Caco-2 (cell line): ENCODE data around the gene BHMT2. TPM values are rescaled to one million over a fixed set of nuclear protein-coding genes. Genes with fewer than 3 reads are reported as not detected.

Experiments
- BruUV-seq: library from RNA; stranded (reverse); fragments of 400-500 nt; replicated peaks from 2 replicates; lab custom pipeline; 2021; lab: Mats Ljungman, UMichigan
- CTCF ChIA-PET: fragments of 300-600 bp; sonication (Branson Sonifier 250); formaldehyde crosslinking; loops from one replicate; lab custom pipeline; 2022; ENCODE audit warnings: antibody characterized with exemption; lab: Charles Lee
- POLR2A ChIA-PET: fragments of 300-600 bp; sonication (Branson Sonifier 250); formaldehyde crosslinking; loops from one replicate; lab custom pipeline; 2022; ENCODE audit warnings: antibody characterized with exemption; lab: Charles Lee
- DNase-seq, 2 experiments: peaks; one replicate each; pipeline versions ENCODE4 v3.0.0 to v3.0.0-alpha.2; 2020 to 2022
- H3K27me3 ChIP-seq: replicated peaks from 2 replicates; pipeline ENCODE4 v1.6.0; 2011; ENCODE audit warnings: low read length; ENCODE audit not compliant: control insufficient read depth, insufficient read depth
- H3K36me3 ChIP-seq: 2 replicates; pipeline ENCODE4 v1.5.1; 2011; ENCODE audit warnings: low read length; ENCODE audit not compliant: control insufficient read depth, insufficient read depth
- H3K4me1 ChIP-seq: fragments of 250-450 bp; sonication (Bioruptor Pico); 2 replicates; pipeline ENCODE4 v1.5.1; 2020; ENCODE audit warnings: mild to moderate bottlenecking
- H3K4me3 ChIP-seq: 2 replicates; pipeline ENCODE4 v1.5.1; 2011; ENCODE audit warnings: low read depth, mild to moderate bottlenecking, control low read depth, low read length
- H3K9me3 ChIP-seq: fragments of 250-450 bp; sonication (Bioruptor Pico); 2 replicates; pipeline ENCODE4 v1.5.1; 2020; ENCODE audit warnings: mild to moderate bottlenecking, moderate library complexity
- H3K27ac Mint-ChIP-seq: one replicate; pipeline ENCODE4 v1.8.0; 2022; ENCODE audit warnings: mixed read lengths; ENCODE audit not compliant: unreplicated experiment
- H3K27me3 Mint-ChIP-seq: one replicate; pipeline ENCODE4 v1.8.0; 2022; ENCODE audit warnings: mixed read lengths; ENCODE audit not compliant: insufficient read depth, unreplicated experiment
- H3K36me3 Mint-ChIP-seq: one replicate; pipeline ENCODE4 v1.8.0; 2022; ENCODE audit warnings: mild to moderate bottlenecking, mixed read lengths; ENCODE audit not compliant: insufficient read depth, unreplicated experiment
- H3K4me1 Mint-ChIP-seq: one replicate; pipeline ENCODE4 v1.8.0; 2022; ENCODE audit warnings: low read depth, mixed read lengths; ENCODE audit not compliant: unreplicated experiment
- H3K4me3 Mint-ChIP-seq: one replicate; pipeline ENCODE4 v1.8.0; 2022; ENCODE audit warnings: mild to moderate bottlenecking, moderate library complexity, mixed read lengths; ENCODE audit not compliant: unreplicated experiment
- H3K9me3 Mint-ChIP-seq: one replicate; pipeline ENCODE4 v1.8.0; 2022; ENCODE audit warnings: mixed read lengths; ENCODE audit not compliant: unreplicated experiment
- CTCF ChIP-seq, 2 experiments: fragments of 200-600 bp in 1 of 2; IDR thresholded peaks; 1 replicate in 1 of 2; 2 replicates in 1 of 2; pipeline versions ENCODE4 v1.5.1 to v1.8.0; 2011 to 2022; ENCODE audit warnings: antibody characterized with exemption in 1 of 2, control low read depth in 1 of 2, inconsistent platforms in 1 of 2, low read depth in 1 of 2, low read length in 1 of 2, mild to moderate bottlenecking in 1 of 2, moderate library complexity in 1 of 2; ENCODE audit not compliant: insufficient read depth in 1 of 2, severe bottlenecking in 1 of 2, unreplicated experiment in 1 of 2
- intact Hi-C: fragments of 100-400 bp; cut with micrococcal nuclease; formaldehyde crosslinking; loops from one replicate; pipeline ENCODE4 v1.10.0; 2022; ENCODE audit not compliant: unreplicated experiment
- total RNA-seq: library from RNA; stranded (reverse); gene quantifications from 2 replicates; pipeline ENCODE4 v1.2.3, GENCODE V29; 2022

BHMT2 gene
- total RNA-seq, 1 experiment from 2014 or later, result not detected

GRCh38 chr5:79025054-79025472 is 44.5 kb upstream of the BHMT2 start:
- Mint-ChIP-seq H3K4me3 (peak overlapping the region; percentile 34), H3K36me3 (no peaks in the 10 kb centered on the region), H3K9me3 (no peaks in the 10 kb centered on the region), H3K4me1 (peaks cover 10% of the 10 kb centered on the region), H3K27me3 (no peaks in the 10 kb centered on the region), H3K27ac (no peak overlapping the region)
- BruUV-seq, result no TSS peak
- no peaks in the 10 kb centered on the region for H3K27me3 ChIP-seq
- intact Hi-C loops, result loop anchor here (1.0 to 10.0 kb wide), 4 partner anchors 108 to 440 kb away; no protein-coding TSS in a partner anchor
- CTCF ChIA-PET, result interaction anchor here (0.5 to 10.9 kb wide), 13 partner anchors 9 to 749 kb away, joined by 3 to 245 read pairs (median 4); partner anchors contain the start of gene TENT2
- no peaks in the 10 kb centered on the region for H3K4me1 ChIP-seq
- DNase-seq, result peak; percentile 57 to 73
- POLR2A ChIA-PET, result no interaction called here
- no peaks in the 10 kb centered on the region for H3K9me3 ChIP-seq
- H3K4me3 ChIP-seq, result no peak overlapping the region
- H3K36me3 ChIP-seq, result no peaks in the 10 kb centered on the region
- TF ChIP-seq CTCF (IDR thresholded peaks at IDR 0.05; ENCODE audit: insufficient read depth in 1 of 2, low read depth in 1 of 2, low read length in 1 of 2, severe bottlenecking in 1 of 2, unreplicated experiment in 1 of 2), result peak; percentile 92 to 94

DNA sequence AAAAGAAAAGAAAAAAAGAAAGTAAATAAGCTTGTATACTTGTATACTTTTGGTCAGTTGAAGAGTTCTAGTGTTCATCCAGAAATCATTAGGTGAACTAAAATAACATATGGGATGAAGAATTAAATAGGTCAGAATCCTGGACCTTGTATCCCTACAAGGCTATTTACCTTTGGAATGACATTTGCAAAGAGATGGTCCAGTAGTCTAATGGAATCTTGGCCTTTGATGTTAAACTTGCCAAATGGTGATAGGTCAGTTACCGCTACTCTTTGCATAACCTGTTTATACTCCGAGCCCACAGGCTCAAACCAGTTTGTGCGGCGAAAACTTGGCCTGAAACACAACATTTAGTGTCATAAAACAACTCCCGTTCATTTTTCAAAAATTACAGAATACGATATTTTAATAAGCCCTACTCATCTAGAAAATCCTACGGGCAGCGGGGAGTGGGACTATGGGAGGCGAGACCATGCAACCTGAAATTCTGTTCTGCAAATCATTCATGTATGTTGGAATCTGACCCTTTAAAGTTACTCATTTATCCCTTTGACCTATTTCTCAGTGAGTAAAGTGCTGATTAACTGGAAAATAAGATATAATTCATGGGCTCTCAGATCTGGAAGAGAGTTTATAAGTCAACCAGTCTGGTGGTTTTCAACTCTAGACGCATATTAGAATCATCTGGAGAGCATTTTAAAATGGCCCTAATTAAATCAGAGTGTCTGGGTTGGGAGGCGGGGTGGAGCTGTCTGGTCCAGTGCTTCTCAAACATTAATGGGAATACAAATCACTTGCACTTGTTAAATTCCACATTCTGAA is 38.7 kb upstream of the BHMT2 start:
- no peak for TF ChIP-seq CTCF (IDR thresholded peaks at IDR 0.05; ENCODE audit: insufficient read depth in 1 of 2, low read depth in 1 of 2, low read length in 1 of 2, severe bottlenecking in 1 of 2, unreplicated experiment in 1 of 2)
- H3K4me1 Mint-ChIP-seq, result no peaks in the 10 kb centered on the region
- no peaks in the 10 kb centered on the region for H3K36me3 Mint-ChIP-seq
- H3K9me3 Mint-ChIP-seq, result no peaks in the 10 kb centered on the region
- BruUV-seq, result no TSS peak
- ChIA-PET POLR2A (interaction anchor here (0.5 kb wide), 1 partner anchor 102 kb away, joined by 11 read pairs; no protein-coding TSS in a partner anchor), CTCF (interaction anchor here (0.7 kb wide), 1 partner anchor 367 kb away, joined by 3 read pairs; no protein-coding TSS in a partner anchor)
- Histone ChIP-seq H3K4me3 (no peak overlapping the region), H3K36me3 (no peaks in the 10 kb centered on the region), H3K9me3 (no peaks in the 10 kb centered on the region), H3K4me1 (no peaks in the 10 kb centered on the region), H3K27me3 (no peaks in the 10 kb centered on the region)
- no peak overlapping the region for H3K4me3 Mint-ChIP-seq
- DNase-seq, result no peak
- no peaks in the 10 kb centered on the region for H3K27me3 Mint-ChIP-seq
- intact Hi-C loops, result no loop called here
- no peak overlapping the region for H3K27ac Mint-ChIP-seq

DNA sequence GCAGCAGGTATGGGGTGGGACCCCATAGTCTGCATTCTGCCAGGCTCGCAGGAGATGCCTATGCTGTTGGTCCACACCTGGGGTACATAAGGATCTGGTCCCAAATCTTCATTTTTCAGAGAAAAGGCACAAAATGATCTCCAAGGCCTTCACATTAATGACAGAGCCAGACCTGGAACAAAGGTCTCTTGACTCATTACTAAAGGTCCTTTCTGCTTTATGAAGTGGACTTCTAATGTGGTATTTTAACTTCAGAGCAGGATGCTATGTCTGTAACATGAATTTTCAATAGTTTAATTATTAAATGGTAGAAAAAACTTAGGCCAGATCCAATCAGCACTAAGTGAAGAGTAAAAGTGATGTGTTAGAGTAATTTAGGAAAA is 38.1 kb upstream of the BHMT2 start:
- no peaks in the 10 kb centered on the region for H3K36me3 ChIP-seq
- H3K27me3 ChIP-seq, result no peaks in the 10 kb centered on the region
- Mint-ChIP-seq H3K27me3 (no peaks in the 10 kb centered on the region), H3K27ac (no peak overlapping the region), H3K36me3 (no peaks in the 10 kb centered on the region), H3K4me1 (no peaks in the 10 kb centered on the region), H3K4me3 (no peak overlapping the region), H3K9me3 (no peaks in the 10 kb centered on the region)
- no TSS peak for BruUV-seq
- no peaks in the 10 kb centered on the region for H3K9me3 ChIP-seq
- intact Hi-C loops, result no loop called here
- no peak for DNase-seq
- no peaks in the 10 kb centered on the region for H3K4me1 ChIP-seq
- POLR2A ChIA-PET, result no interaction called here
- no peak overlapping the region for H3K4me3 ChIP-seq
- CTCF ChIA-PET, result no interaction called here
- TF ChIP-seq CTCF (IDR thresholded peaks at IDR 0.05; ENCODE audit: insufficient read depth in 1 of 2, low read depth in 1 of 2, low read length in 1 of 2, severe bottlenecking in 1 of 2, unreplicated experiment in 1 of 2), result no peak
